A673 (cell line): ENCODE measurements around the gene TAOK3.

Experiments
- EZH2 ChIP-seq: fragments of 200-600 bp; sonication (generic); IDR thresholded peaks from 2 replicates; pipeline ENCODE4 v1.6.1; 2017; ENCODE audit warnings: borderline replicate concordance, low read depth, mild to moderate bottlenecking, mixed read lengths, antibody characterized with exemption, low read length; ENCODE audit not compliant: poor library complexity, severe bottlenecking
- TF ChIP-seq, protein P1 (sequence below): fragments of 300-800, 200-600 bp; sonication (generic); conservative IDR thresholded peaks from 2 replicates; pipeline ENCODE4 v1.5.1; 2017; ENCODE audit warnings: low read depth, mild to moderate bottlenecking, antibody characterized with exemption, low read length, moderate library complexity, mixed read lengths

- TF ChIP-seq, protein P1, sequence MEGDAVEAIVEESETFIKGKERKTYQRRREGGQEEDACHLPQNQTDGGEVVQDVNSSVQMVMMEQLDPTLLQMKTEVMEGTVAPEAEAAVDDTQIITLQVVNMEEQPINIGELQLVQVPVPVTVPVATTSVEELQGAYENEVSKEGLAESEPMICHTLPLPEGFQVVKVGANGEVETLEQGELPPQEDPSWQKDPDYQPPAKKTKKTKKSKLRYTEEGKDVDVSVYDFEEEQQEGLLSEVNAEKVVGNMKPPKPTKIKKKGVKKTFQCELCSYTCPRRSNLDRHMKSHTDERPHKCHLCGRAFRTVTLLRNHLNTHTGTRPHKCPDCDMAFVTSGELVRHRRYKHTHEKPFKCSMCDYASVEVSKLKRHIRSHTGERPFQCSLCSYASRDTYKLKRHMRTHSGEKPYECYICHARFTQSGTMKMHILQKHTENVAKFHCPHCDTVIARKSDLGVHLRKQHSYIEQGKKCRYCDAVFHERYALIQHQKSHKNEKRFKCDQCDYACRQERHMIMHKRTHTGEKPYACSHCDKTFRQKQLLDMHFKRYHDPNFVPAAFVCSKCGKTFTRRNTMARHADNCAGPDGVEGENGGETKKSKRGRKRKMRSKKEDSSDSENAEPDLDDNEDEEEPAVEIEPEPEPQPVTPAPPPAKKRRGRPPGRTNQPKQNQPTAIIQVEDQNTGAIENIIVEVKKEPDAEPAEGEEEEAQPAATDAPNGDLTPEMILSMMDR: no peak
- no peak for TF ChIP-seq EZH2
Measured at GRCh38 chr12:118107694-118108093, 265.0 kb downstream of the TAOK3 start.
